DND-41 (cell line): ENCODE results near the gene CCT8.

Source experiments
- ATAC-seq: fragments of 200-7000 bp; cut with Tn5 transposase; 3 replicates; pipeline ENCODE4 v1.9.1; 2021; ENCODE audit warnings: low read depth; ENCODE audit not compliant: insufficient read depth
- DNase-seq: peaks from one replicate; pipeline ENCODE4 v3.0.0-alpha.2; 2020
- H2AFZ ChIP-seq: 2 replicates; pipeline ENCODE4 v1.6.0; 2012; ENCODE audit warnings: low read depth, low read length
- H3K27ac ChIP-seq: 2 replicates; pipeline ENCODE4 v1.5.1; 2012; ENCODE audit warnings: low read length, inconsistent platforms
- H3K27me3 ChIP-seq: fragments of 200-600 bp; sonication (generic); 2 replicates; pipeline ENCODE4 v1.6.0; 2012; ENCODE audit warnings: low read length, mild to moderate bottlenecking, inconsistent platforms; ENCODE audit not compliant: insufficient read depth, poor library complexity
- H3K36me3 ChIP-seq: 2 replicates; pipeline ENCODE4 v1.5.1; 2012; ENCODE audit warnings: low read length, inconsistent platforms; ENCODE audit not compliant: insufficient read depth
- H3K4me1 ChIP-seq: 2 replicates; pipeline ENCODE4 v1.5.1; 2012; ENCODE audit warnings: mild to moderate bottlenecking, low read length; ENCODE audit not compliant: insufficient read depth
- H3K4me2 ChIP-seq: 2 replicates; pipeline ENCODE4 v1.6.0; 2012; ENCODE audit warnings: mild to moderate bottlenecking, moderate library complexity, low read length, inconsistent platforms; ENCODE audit not compliant: insufficient read depth
- H3K4me3 ChIP-seq, 2 experiments: fragments of 200-600 bp in 1 of 2; shearing (Covaris generic) in 1 of 2; 2 replicates each; pipeline ENCODE4 v1.5.1; 2012 to 2016; ENCODE audit warnings: inconsistent platforms in 2 of 2, low read length in 2 of 2, mild to moderate bottlenecking in 2 of 2, low read depth in 1 of 2, moderate library complexity in 1 of 2
- H3K79me2 ChIP-seq: 2 replicates; pipeline ENCODE4 v1.6.0; 2012; ENCODE audit warnings: low read length, inconsistent platforms; ENCODE audit not compliant: insufficient read depth
- H3K9ac ChIP-seq: 2 replicates; pipeline ENCODE4 v1.6.0; 2012; ENCODE audit warnings: low read depth, mild to moderate bottlenecking, inconsistent platforms, low read length, moderate library complexity
- H3K9me3 ChIP-seq: 2 replicates; pipeline ENCODE4 v1.5.1; 2012; ENCODE audit warnings: low read length, moderate library complexity, mild to moderate bottlenecking, inconsistent platforms; ENCODE audit not compliant: insufficient read depth, severe bottlenecking
- H4K20me1 ChIP-seq: 2 replicates; pipeline ENCODE4 v1.6.0; 2012; ENCODE audit warnings: low read length; ENCODE audit not compliant: insufficient read depth
- EZH2 ChIP-seq: IDR thresholded peaks from 3 replicates; pipeline ENCODE4 v1.6.1; 2012; ENCODE audit warnings: borderline replicate concordance, low read depth, mild to moderate bottlenecking, moderate library complexity, low read length, inconsistent platforms; ENCODE audit not compliant: severe bottlenecking
- TF ChIP-seq, protein P1 (sequence below): IDR thresholded peaks from 2 replicates; pipeline ENCODE4 v1.5.1; 2012; ENCODE audit warnings: borderline replicate concordance, low read length, moderate library complexity, mild to moderate bottlenecking; ENCODE audit not compliant: poor library complexity, severe bottlenecking; ENCODE audit errors: extremely low read depth

The CCT8 gene, protein sequence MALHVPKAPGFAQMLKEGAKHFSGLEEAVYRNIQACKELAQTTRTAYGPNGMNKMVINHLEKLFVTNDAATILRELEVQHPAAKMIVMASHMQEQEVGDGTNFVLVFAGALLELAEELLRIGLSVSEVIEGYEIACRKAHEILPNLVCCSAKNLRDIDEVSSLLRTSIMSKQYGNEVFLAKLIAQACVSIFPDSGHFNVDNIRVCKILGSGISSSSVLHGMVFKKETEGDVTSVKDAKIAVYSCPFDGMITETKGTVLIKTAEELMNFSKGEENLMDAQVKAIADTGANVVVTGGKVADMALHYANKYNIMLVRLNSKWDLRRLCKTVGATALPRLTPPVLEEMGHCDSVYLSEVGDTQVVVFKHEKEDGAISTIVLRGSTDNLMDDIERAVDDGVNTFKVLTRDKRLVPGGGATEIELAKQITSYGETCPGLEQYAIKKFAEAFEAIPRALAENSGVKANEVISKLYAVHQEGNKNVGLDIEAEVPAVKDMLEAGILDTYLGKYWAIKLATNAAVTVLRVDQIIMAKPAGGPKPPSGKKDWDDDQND

DNA sequence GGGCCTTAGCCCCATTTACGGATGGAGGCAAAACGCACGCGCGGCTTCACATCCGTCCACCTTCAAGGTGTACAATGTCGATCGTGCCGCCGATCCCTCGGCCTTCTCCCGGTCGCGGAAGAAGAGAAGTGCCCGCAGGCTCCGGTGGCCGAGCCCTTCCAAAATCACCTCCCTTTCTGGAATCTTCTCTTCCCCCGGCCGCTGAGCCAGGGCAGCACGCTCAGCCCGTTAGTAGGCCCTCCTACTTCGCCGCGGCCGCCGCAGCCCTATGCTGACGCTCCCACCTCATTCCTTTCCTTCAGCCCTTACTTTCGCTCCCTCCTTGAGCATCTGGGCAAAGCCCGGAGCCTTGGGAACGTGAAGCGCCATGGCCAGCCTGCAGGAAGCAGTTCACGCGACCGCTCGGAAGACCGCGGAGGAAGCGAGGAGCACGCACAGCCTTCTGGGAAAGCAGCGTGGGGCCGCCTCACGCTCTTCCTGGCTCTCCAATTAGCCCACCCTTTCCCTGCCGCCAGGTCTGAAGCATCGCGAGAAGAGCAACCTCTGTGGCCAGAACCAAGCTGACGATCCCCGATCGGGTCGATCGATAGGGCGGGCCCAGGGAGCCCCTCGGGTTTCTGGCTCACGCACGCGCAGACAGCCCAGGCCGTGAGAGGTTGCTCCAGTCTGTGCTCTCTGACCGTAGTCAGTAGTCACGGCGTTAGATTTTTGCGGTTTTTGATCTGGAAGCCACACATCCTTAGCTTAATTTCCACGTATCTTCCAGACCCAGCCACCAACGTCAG is at the start of gene CCT8:
Gene CCT8, minus strand, starts transcription at position 427 of the 785 bp plus-strand sequence. Its CDS starts 58 bp downstream, at position 369.
- Histone ChIP-seq H2AFZ (peak within 1 kb of the TSS; percentile 84), H3K4me2 (peak within 1 kb of the TSS; percentile 70), H4K20me1 (peaks cover 31% of the 10 kb centered on the region), H3K27ac (peak within 1 kb of the TSS; percentile 95), H3K4me1 (peaks cover 46% of the 10 kb centered on the region), H3K79me2 (peaks cover 53% of the 10 kb centered on the region), H3K4me3 (peak within 1 kb of the TSS; percentile 55 to 81), H3K36me3 (peaks cover 36% of the 10 kb centered on the region), H3K27me3 (no peaks in the 10 kb centered on the region), H3K9ac (peak within 1 kb of the TSS; percentile 93), H3K9me3 (no peaks in the 10 kb centered on the region)
- ATAC-seq (peak; percentile 93), DNase-seq (peak; percentile 100)
- TF ChIP-seq, protein P1, sequence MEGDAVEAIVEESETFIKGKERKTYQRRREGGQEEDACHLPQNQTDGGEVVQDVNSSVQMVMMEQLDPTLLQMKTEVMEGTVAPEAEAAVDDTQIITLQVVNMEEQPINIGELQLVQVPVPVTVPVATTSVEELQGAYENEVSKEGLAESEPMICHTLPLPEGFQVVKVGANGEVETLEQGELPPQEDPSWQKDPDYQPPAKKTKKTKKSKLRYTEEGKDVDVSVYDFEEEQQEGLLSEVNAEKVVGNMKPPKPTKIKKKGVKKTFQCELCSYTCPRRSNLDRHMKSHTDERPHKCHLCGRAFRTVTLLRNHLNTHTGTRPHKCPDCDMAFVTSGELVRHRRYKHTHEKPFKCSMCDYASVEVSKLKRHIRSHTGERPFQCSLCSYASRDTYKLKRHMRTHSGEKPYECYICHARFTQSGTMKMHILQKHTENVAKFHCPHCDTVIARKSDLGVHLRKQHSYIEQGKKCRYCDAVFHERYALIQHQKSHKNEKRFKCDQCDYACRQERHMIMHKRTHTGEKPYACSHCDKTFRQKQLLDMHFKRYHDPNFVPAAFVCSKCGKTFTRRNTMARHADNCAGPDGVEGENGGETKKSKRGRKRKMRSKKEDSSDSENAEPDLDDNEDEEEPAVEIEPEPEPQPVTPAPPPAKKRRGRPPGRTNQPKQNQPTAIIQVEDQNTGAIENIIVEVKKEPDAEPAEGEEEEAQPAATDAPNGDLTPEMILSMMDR, result no peak
- TF ChIP-seq EZH2, result no peak

DNA sequence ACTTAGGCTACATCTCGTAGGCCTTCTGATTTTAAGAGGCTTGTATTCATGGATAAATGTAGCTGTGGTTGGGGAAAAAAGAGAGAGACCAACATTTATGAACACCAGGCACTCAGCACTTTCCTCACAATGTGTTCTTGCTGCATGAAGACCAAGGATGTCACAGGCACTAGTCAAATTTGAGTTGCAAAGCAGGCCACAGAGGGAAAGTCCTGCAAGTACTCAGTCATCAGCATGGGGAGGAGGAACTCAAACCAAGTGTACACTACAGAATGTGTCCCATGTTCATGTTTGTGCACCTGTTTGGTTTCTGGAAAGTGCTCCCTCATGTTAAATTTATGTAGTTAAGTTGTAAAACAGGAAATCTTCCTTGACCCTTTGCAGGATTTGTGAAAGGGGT is 48.3 kb upstream of the CCT8 start:
- H4K20me1 ChIP-seq, result no peaks in the 10 kb centered on the region
- no peak overlapping the region for H3K27ac ChIP-seq
- no peak overlapping the region for H3K4me3 ChIP-seq
- H3K9ac ChIP-seq, result no peak overlapping the region
- no peak for DNase-seq
- no peaks in the 10 kb centered on the region for H3K9me3 ChIP-seq
- no peaks in the 10 kb centered on the region for H3K36me3 ChIP-seq
- H3K4me1 ChIP-seq, result peaks cover 7% of the 10 kb centered on the region
- no peak for ATAC-seq
- TF ChIP-seq, protein P1, result no peak
- TF ChIP-seq EZH2, result no peak
- no peaks in the 10 kb centered on the region for H3K79me2 ChIP-seq
- H3K27me3 ChIP-seq, result no peaks in the 10 kb centered on the region
- no peak overlapping the region for H3K4me2 ChIP-seq
- H2AFZ ChIP-seq, result peak overlapping the region; percentile 25; the same call in 1 of the 2 replicates

DNA sequence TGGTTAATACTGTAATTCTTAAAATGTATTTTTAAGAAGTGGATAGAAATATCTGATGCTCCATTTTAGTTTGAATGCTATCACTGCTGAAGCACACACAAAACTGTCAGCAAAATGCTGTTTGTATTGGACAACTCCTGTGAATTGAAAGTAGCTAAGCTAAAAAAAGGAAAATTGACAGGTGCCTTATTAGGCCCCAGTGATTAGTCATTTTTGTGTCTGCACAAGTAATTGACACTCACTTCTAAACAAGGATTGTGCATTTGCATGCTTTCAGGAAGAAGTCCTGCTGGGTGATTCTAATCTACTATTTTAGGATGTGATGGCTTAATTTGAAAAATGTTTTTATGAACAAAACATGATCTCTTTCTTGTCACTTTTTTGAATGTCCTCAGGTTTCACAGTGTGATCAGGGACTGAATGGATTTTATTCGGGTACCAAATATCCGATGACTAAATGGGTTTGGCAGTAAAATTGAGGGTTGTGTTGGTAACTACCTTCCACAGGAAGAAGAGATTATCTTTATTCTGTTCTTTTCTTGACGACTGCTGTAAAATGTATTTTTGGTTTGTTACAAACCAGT is 44.0 kb upstream of the CCT8 start:
- Histone ChIP-seq H3K4me2 (no peak overlapping the region), H3K4me1 (no peaks in the 10 kb centered on the region), H3K27ac (no peak overlapping the region), H4K20me1 (no peaks in the 10 kb centered on the region), H3K9me3 (no peaks in the 10 kb centered on the region), H3K36me3 (no peaks in the 10 kb centered on the region), H2AFZ (no peak overlapping the region), H3K4me3 (no peak overlapping the region), H3K27me3 (no peaks in the 10 kb centered on the region), H3K79me2 (no peaks in the 10 kb centered on the region), H3K9ac (no peak overlapping the region)
- TF ChIP-seq EZH2, result no peak
- TF ChIP-seq, protein P1, result no peak
- no peak for ATAC-seq
- no peak for DNase-seq
